Sigmoid colon (tissue), 7 donors: ENCODE data around the gene CCDC136. TPM values are rescaled to one million over a fixed set of nuclear protein-coding genes. Genes with fewer than 3 reads are reported as not detected.

ENCODE experiments used
- DNase-seq: peaks from one replicate; pipeline ENCODE4 v3.0.0-alpha.2; 2019
- H3K27ac ChIP-seq, 4 donors: fragments of 200-600 bp; sonication (generic); one replicate each; pipeline ENCODE4 v1.5.1; 2016 to 2019; ENCODE audit warnings: mild to moderate bottlenecking in 1 of 4
- H3K27me3 ChIP-seq, 3 donors: fragments of 200-600 bp; sonication (generic); one replicate each; pipeline ENCODE4 v1.5.1; 2019; ENCODE audit warnings: mild to moderate bottlenecking in 1 of 3
- H3K36me3 ChIP-seq, 4 donors: fragments of 200-600 bp; sonication (generic); one replicate each; pipeline ENCODE4 v1.5.1; 2016 to 2019
- H3K4me1 ChIP-seq, 4 donors: fragments of 200-600 bp; sonication (generic); one replicate each; pipeline ENCODE4 v1.5.1; 2017 to 2019
- H3K4me3 ChIP-seq, 4 donors: fragments of 200-600 bp; sonication (generic); one replicate each; pipeline ENCODE4 v1.5.1; 2017 to 2019; ENCODE audit warnings: mild to moderate bottlenecking in 2 of 4, moderate library complexity in 1 of 4
- H3K9me3 ChIP-seq, 4 donors: fragments of 200-600 bp in 3 of 4; sonication (generic) in 3 of 4; one replicate each; pipeline versions ENCODE4 v1.5.1 to v1.6.1; 2013 to 2019
- CTCF ChIP-seq, 4 experiments: fragments of 450-650 bp in 3 of 4; fragments of 200-600 bp in 1 of 4; IDR thresholded peaks; one replicate each; pipeline ENCODE4 v1.5.1; 2016 to 2019; ENCODE audit warnings: antibody characterized with exemption in 4 of 4, mild to moderate bottlenecking in 3 of 4, moderate library complexity in 2 of 4
- EP300 ChIP-seq, 4 donors: sonication (generic); formaldehyde crosslinking; IDR thresholded peaks; one replicate each; pipeline ENCODE4 v1.6.1; 2017; ENCODE audit warnings: antibody characterized with exemption in 4 of 4
- POLR2A ChIP-seq, 2 donors: fragments of 450-650 bp; IDR thresholded peaks; one replicate each; pipeline ENCODE4 v1.6.1; 2016; ENCODE audit warnings: antibody characterized with exemption in 2 of 2, mild to moderate bottlenecking in 2 of 2, moderate library complexity in 2 of 2
- POLR2AphosphoS5 ChIP-seq, 4 donors: sonication (generic); formaldehyde crosslinking; IDR thresholded peaks; one replicate each; pipeline ENCODE4 v1.6.1; 2017; ENCODE audit warnings: antibody characterized with exemption in 4 of 4
- WGBS, 2 donors: extraction: QIAGEN DNeasy Blood & Tissue Kit; methylation state at CpG; one replicate each; pipeline ENCODE4 v1.1.7; 2013; 5-methylcytosine and 5-hydroxymethylcytosine counted together
- intact Hi-C: fragments of 100-400 bp; cut with DNase I; formaldehyde crosslinking; loops from one replicate; pipeline ENCODE4 v1.15.1; 2023
- polyA plus RNA-seq, 3 donors: library from polyadenylated mRNA; stranded (reverse); fragments of 200-250 nt; gene quantifications; one replicate each; pipeline ENCODE4 v1.2.3, GENCODE V29; 2013
- total RNA-seq, 4 donors: library from RNA; depleted of rRNA; stranded (reverse); fragments of >200 nt; gene quantifications; one replicate each; pipeline ENCODE4 v1.1.0, GENCODE V29; 2016
- donor health status: healthy with polysubstance abuse.
- donor health status: Bipolar disorder and iron deficiency.
- donor health status: healthy.

CCDC136 gene
- total and polyA plus RNA-seq, 7 donors = 2.4 to 53.7 (median 21.7) TPM; not detected in 1

GRCh38 chr7:128810473-128810872 lies 18.7 kb downstream of the CCDC136 start:
- no peak overlapping the region for H3K27ac ChIP-seq
- no peak for DNase-seq
- whole genome bisulfite sequencing, 2 donors = 88 to 91% methylated on average over 2 of the region's 2 CpGs
- intact Hi-C loops = no loop called here
- no peak for TF ChIP-seq CTCF (IDR thresholded peaks at IDR 0.05)
- TF ChIP-seq POLR2A (IDR thresholded peaks at IDR 0.05) = no peak
- TF ChIP-seq EP300 (IDR thresholded peaks at IDR 0.05) = no peak
- TF ChIP-seq POLR2AphosphoS5 (IDR thresholded peaks at IDR 0.05) = no peak
- peaks cover 0 to 52% (median 12%) of the 10 kb centered on the region in 4 donors for H3K36me3 ChIP-seq
- H3K4me3 ChIP-seq = no peak overlapping the region
- H3K27me3 ChIP-seq = no peaks in the 10 kb centered on the region
- H3K9me3 ChIP-seq = no peaks in the 10 kb centered on the region
- H3K4me1 ChIP-seq = no peaks in the 10 kb centered on the region

- no peak for DNase-seq
- Histone ChIP-seq H3K27ac (no peak overlapping the region), H3K4me3 (no peak overlapping the region), H3K27me3 (no peaks in the 10 kb centered on the region), H3K4me1 (no peaks in the 10 kb centered on the region), H3K9me3 (no peaks in the 10 kb centered on the region), H3K36me3 (peaks cover 0 to 47% (median 6%) of the 10 kb centered on the region in 4 donors)
- intact Hi-C loops = no loop called here
- WGBS, 2 donors = 93 to 97% methylated on average over 3 of the region's 3 CpGs
- TF ChIP-seq EP300 (IDR thresholded peaks at IDR 0.05) (no peak), CTCF (IDR thresholded peaks at IDR 0.05) (no peak), POLR2AphosphoS5 (IDR thresholded peaks at IDR 0.05) (no peak), POLR2A (IDR thresholded peaks at IDR 0.05) (no peak)
These were observed 19.2 kb downstream of the CCDC136 start for GRCh38 chr7:128810997-128811396.

GRCh38 chr7:128811631-128812430 lies 20.1 kb downstream of the CCDC136 start:
- Histone ChIP-seq H3K4me3 (no peak overlapping the region), H3K27me3 (no peaks in the 10 kb centered on the region), H3K27ac (no peak overlapping the region), H3K9me3 (no peaks in the 10 kb centered on the region), H3K36me3 (peaks cover 0 to 39% (median 2%) of the 10 kb centered on the region in 4 donors), H3K4me1 (no peaks in the 10 kb centered on the region)
- 90 to 93% methylated on average over 11 of the region's 11 CpGs for WGBS, 2 donors
- intact Hi-C loops = no loop called here
- TF ChIP-seq POLR2AphosphoS5 (IDR thresholded peaks at IDR 0.05) = no peak
- no peak for TF ChIP-seq POLR2A (IDR thresholded peaks at IDR 0.05)
- TF ChIP-seq EP300 (IDR thresholded peaks at IDR 0.05) = no peak
- no peak for TF ChIP-seq CTCF (IDR thresholded peaks at IDR 0.05)
- no peak for DNase-seq

GRCh38 chr7:128812514-128813168 lies 20.9 kb downstream of the CCDC136 start:
- 50 to 61% methylated on average over 11 of the region's 11 CpGs for WGBS, 2 donors
- peaks cover 0 to 32% (median 2%) of the 10 kb centered on the region in 4 donors for H3K36me3 ChIP-seq
- H3K27ac ChIP-seq = no peak overlapping the region
- no peaks in the 10 kb centered on the region for H3K9me3 ChIP-seq
- H3K4me1 ChIP-seq = peaks cover 0 to 7% (median 3%) of the 10 kb centered on the region in 4 donors
- intact Hi-C loops = no loop called here
- TF ChIP-seq CTCF (IDR thresholded peaks at IDR 0.05) (no peak), EP300 (IDR thresholded peaks at IDR 0.05) (no peak), POLR2AphosphoS5 (IDR thresholded peaks at IDR 0.05) (no peak), POLR2A (IDR thresholded peaks at IDR 0.05) (no peak)
- H3K4me3 ChIP-seq = no peak overlapping the region
- H3K27me3 ChIP-seq = no peaks in the 10 kb centered on the region
- no peak for DNase-seq
